K562 (cell line): Measurements from ENCODE around the gene ZNF792. TPM values are rescaled to one million over a fixed set of nuclear protein-coding genes. Genes with fewer than 3 reads are reported as not detected.

Source experiments
- ARHGAP35 ChIP-seq: fragments of 450-650 bp; IDR thresholded peaks from 2 replicates; pipeline ENCODE4 v1.6.1; 2018; ENCODE audit not compliant: partially characterized antibody
- ARID1B ChIP-seq: fragments of 450-650 bp; IDR thresholded peaks from 2 replicates; pipeline ENCODE4 v1.6.1; 2016; ENCODE audit warnings: antibody characterized with exemption, mild to moderate bottlenecking, inconsistent platforms
- ATF7 ChIP-seq: fragments of 450-650 bp; IDR thresholded peaks from 2 replicates; pipeline ENCODE4 v1.7.1; 2014; ENCODE audit warnings: mild to moderate bottlenecking, moderate library complexity
- CBFA2T2 ChIP-seq: fragments of 450-650 bp; conservative IDR thresholded peaks from 2 replicates; pipeline ENCODE4 v1.6.1; 2017; ENCODE audit warnings: mild to moderate bottlenecking
- CEBPB ChIP-seq: fragments of 450-650 bp; IDR thresholded peaks from 2 replicates; pipeline ENCODE4 v1.6.1; 2016; ENCODE audit warnings: missing genetic modification characterization, missing compliant biosample characterization
- CGGBP1 ChIP-seq: fragments of 250-450 bp; sonication (Bioruptor Pico); IDR thresholded peaks from 2 replicates; pipeline ENCODE4 v1.9.0; 2021; ENCODE audit warnings: mild to moderate bottlenecking
- CSDE1 ChIP-seq, 2 experiments: fragments of 450-650 bp; IDR thresholded peaks; 2 replicates each; pipeline ENCODE4 v1.6.1; 2016; ENCODE audit warnings: mild to moderate bottlenecking in 1 of 2
- E2F3 ChIP-seq: fragments of 250-450 bp; sonication (Bioruptor Pico); IDR thresholded peaks from 2 replicates; pipeline ENCODE4 v1.4.0; 2020; ENCODE audit warnings: mild to moderate bottlenecking
- ESRRA ChIP-seq: fragments of 450-650 bp; IDR thresholded peaks from 2 replicates; pipeline ENCODE4 v1.6.1; 2014; ENCODE audit warnings: low read depth, mild to moderate bottlenecking, moderate library complexity, borderline replicate concordance
- FOXK1 ChIP-seq: sonication (generic); formaldehyde crosslinking; IDR thresholded peaks from 2 replicates; pipeline ENCODE4 v1.8.0; 2022; ENCODE audit warnings: missing genetic modification reagents, mild to moderate bottlenecking, borderline replicate concordance
- FOXK2 ChIP-seq, 2 experiments: fragments of 450-650 bp; IDR thresholded peaks in 1 of 2; conservative IDR thresholded peaks in 1 of 2; 2 replicates each; pipeline ENCODE4 v1.6.1; 2016; ENCODE audit warnings: low read depth in 2 of 2, mild to moderate bottlenecking in 1 of 2
- MBD2 ChIP-seq: sonication (generic); IDR thresholded peaks from 2 replicates; pipeline ENCODE4 v1.6.1; 2016; ENCODE audit warnings: low read depth, borderline replicate concordance
- NBN ChIP-seq: fragments of 450-650 bp; IDR thresholded peaks from 2 replicates; pipeline ENCODE4 v1.6.1; 2016; ENCODE audit warnings: low read depth, mild to moderate bottlenecking
- NCOR1 ChIP-seq: fragments of 450-650 bp; IDR thresholded peaks from 2 replicates; pipeline ENCODE4 v1.6.1; 2016; ENCODE audit warnings: mild to moderate bottlenecking, moderate library complexity
- PBX2 ChIP-seq, 2 experiments: IDR thresholded peaks in 1 of 2; conservative IDR thresholded peaks in 1 of 2; 2 replicates each; pipeline ENCODE4 v1.6.1; 2016; ENCODE audit warnings: low read depth in 2 of 2, mild to moderate bottlenecking in 1 of 2, missing compliant biosample characterization in 1 of 2, missing genetic modification characterization in 1 of 2, moderate library complexity in 1 of 2
- RCOR1 ChIP-seq, 2 experiments: IDR thresholded peaks; 2 replicates each; pipeline ENCODE4 v1.6.1; 2012; ENCODE audit warnings: low read depth in 2 of 2, low read length in 2 of 2, borderline replicate concordance in 1 of 2, improper control_type of control experiment in 1 of 2
- REST ChIP-seq, 2 experiments: fragments of 450-650 bp; formaldehyde crosslinking in 1 of 2; IDR thresholded peaks; 2 replicates each; pipeline versions ENCODE4 v1.4.0 to v1.6.1; 2014 to 2020; ENCODE audit warnings: mild to moderate bottlenecking in 2 of 2, borderline replicate concordance in 1 of 2, low read depth in 1 of 2
- polyA plus RNA-seq, 8 experiments: library from polyadenylated mRNA; depleted of rRNA in 4 of 8; stranded (reverse) in 5 of 8; unstranded in 3 of 8; fragments of >200 nt; fragmentation: Nextera tagmentation in 2 of 8; fragmentation: Illumina TruSeq in 1 of 8; extraction: Ambion mirVana in 2 of 8; extraction: Trizol in 1 of 8; gene quantifications; 2 replicates each; pipeline versions ENCODE4 v1.2.1 to v1.2.3, GENCODE V29; 2011 to 2014; ENCODE audit warnings: inconsistent platforms in 1 of 8, missing spikeins in 1 of 8
- total RNA-seq, 7 experiments: library from RNA; depleted of rRNA in 6 of 7; stranded (reverse); fragments of >200 nt in 6 of 7; fragmentation: Illumina TruSeq in 2 of 7; extraction: Trizol in 2 of 7; gene quantifications; 2 replicates each; pipeline versions ENCODE4 v1.2.1 to v1.2.3, GENCODE V29; 2011 to 2021; ENCODE audit warnings: low replicate concordance in 1 of 7

Gene ZNF792
- total and polyA plus RNA-seq, 9 of the 15 experiments (the other 6 are each of a cell fraction or from before 2014, with no cell fraction given), result 3.3 to 16.5 (median 10.4) TPM

- no peak for TF ChIP-seq ARHGAP35
- TF ChIP-seq REST (IDR thresholded peaks at IDR 0.05; ENCODE audit: borderline replicate concordance), result no peak
- no peak for TF ChIP-seq REST (CRISPR knock-in tag; IDR thresholded peaks at IDR 0.05; ENCODE audit: low read depth)
- TF ChIP-seq MBD2, result peak; percentile 17; the same call in 1 of the 2 replicates
- no peak for TF ChIP-seq FOXK1 (CRISPR knock-in tag)
- no peak for TF ChIP-seq FOXK2 (conservative IDR thresholded peaks at IDR 0.05 in 1 of 2, IDR thresholded peaks at IDR 0.05 in 1 of 2; ENCODE audit: low read depth in 2 of 2)
- peak in 1 of 2 experiments; percentile 34; a peak in 1 of 4 replicates for TF ChIP-seq CSDE1 (IDR thresholded peaks at IDR 0.05)
- no peak for TF ChIP-seq E2F3 (CRISPR knock-in tag)
- TF ChIP-seq RCOR1 (IDR thresholded peaks at IDR 0.05; ENCODE audit: borderline replicate concordance in 1 of 2, low read depth in 2 of 2, low read length in 2 of 2), result no peak
- no peak for TF ChIP-seq CBFA2T2
- no peak for TF ChIP-seq CGGBP1 (CRISPR knock-in tag)
- no peak for TF ChIP-seq ESRRA
- no peak for TF ChIP-seq NCOR1
- no peak; the same call in 1 of the 2 replicates for TF ChIP-seq ATF7
- no peak for TF ChIP-seq PBX2 (CRISPR knock-in tag; IDR thresholded peaks at IDR 0.05; ENCODE audit: low read depth)
- TF ChIP-seq PBX2 (tag; conservative IDR thresholded peaks at IDR 0.05; ENCODE audit: low read depth), result no peak
- no peak for TF ChIP-seq ARID1B
- no peak for TF ChIP-seq CEBPB
- TF ChIP-seq NBN, result peak; percentile 76
These were observed 35.7 kb upstream of the ZNF792 start, which contains the start of gene GRAMD1A (continued) for GRCh38 chr19:34999498-35000337.
